ENCODE measurements around the gene MYBPH. TPM values are rescaled to one million over a fixed set of nuclear protein-coding genes. Genes with fewer than 3 reads are reported as not detected.

Gene MYBPH
- polyA plus RNA-seq, 1 donor = 0.45 TPM

DNA sequence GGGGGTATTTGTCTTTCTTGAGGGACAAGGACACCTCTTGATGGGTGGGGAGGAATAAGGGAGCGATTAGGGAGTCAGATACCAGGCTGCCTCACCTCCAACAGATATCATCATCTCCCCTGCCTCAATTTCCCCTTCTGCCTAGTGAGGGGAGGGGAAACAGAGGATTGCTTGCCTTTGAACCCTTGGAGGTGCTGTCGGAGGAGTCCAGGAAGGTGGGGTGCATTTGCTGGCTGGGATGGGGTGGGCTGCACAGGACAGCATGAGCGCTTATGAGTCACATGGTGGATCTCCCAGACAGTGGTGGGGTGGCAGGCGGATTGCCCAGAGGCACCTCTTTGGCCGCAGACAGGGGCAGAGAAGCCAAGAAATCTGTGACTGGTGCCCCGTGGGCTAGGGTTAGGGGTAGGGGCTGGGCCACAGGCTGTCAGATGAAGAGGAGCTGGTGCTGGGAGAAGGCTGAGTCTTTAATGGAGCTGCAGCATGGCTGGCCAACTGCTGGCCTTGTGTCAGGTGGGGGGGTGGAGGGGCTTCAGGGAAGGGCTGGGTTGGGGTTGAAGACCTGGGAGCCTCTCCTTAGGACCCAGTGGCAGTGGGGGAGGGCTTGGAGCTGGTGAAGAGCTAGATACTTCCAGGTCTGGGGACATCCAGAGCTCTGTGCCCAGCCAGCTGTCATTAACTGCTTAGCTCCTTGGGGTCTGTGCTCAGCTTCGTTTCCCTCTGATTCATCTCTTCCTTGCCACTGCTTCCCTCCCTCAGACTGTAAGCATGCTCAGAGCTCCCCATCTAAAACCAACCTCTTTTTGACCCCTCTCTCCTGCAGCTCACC, 55.1 kb downstream of the MYBPH start:
- no CpG with 5 or more reads among the region's 7 CpGs for WGBS (ENCODE audit: insufficient coverage, low lambda C conversion rate)
- H3K9me3 ChIP-seq (ENCODE audit: control insufficient read depth, low read depth, low read length) = no peaks in the 10 kb centered on the region
- H3K36me3 ChIP-seq (ENCODE audit: control insufficient read depth, insufficient read depth, low read length) = no peaks in the 10 kb centered on the region
- DNase-seq = no peak
- H3K27ac ChIP-seq (ENCODE audit: low read length) = no peak overlapping the region
- peaks cover 68% of the 10 kb centered on the region for H3K27me3 ChIP-seq (ENCODE audit: control insufficient read depth, insufficient read depth, low read length)
- H3K4me3 ChIP-seq (ENCODE audit: low read length) = no peak overlapping the region
- peaks cover 3% of the 10 kb centered on the region for H3K4me1 ChIP-seq (ENCODE audit: control insufficient read depth, insufficient read depth, low read length)

Other genes with a start within 250 kb of the MYBPH start
- 25.9 TPM for gene KLHL12, start 248.6 kb downstream of the MYBPH start, polyA plus RNA-seq
- gene ADIPOR1, start 217.5 kb downstream of the MYBPH start, polyA plus RNA-seq = 73.8 TPM
- 32.1 TPM for gene CYB5R1, start 208.6 kb downstream of the MYBPH start, polyA plus RNA-seq
- gene TMEM183A, start 168.5 kb downstream of the MYBPH start, polyA plus RNA-seq = 58.8 TPM
- gene PPFIA4, start 149.3 kb downstream of the MYBPH start, polyA plus RNA-seq = 4.1 TPM
- gene MYOG, start 89.8 kb downstream of the MYBPH start, polyA plus RNA-seq = 0.66 TPM
- gene ADORA1, start 48.1 kb downstream of the MYBPH start, polyA plus RNA-seq = 0.55 TPM
- gene CHI3L1, start 10.9 kb upstream of the MYBPH start, polyA plus RNA-seq = 0.22 TPM
- 0.18 TPM for gene CHIT1, start 53.8 kb upstream of the MYBPH start, polyA plus RNA-seq
- 191 TPM for gene BTG2, start 129.7 kb upstream of the MYBPH start, polyA plus RNA-seq
- gene FMOD, start 175.3 kb upstream of the MYBPH start, polyA plus RNA-seq = 104 TPM

All from large intestine (tissue), 3 donors.